Endothelial cell of umbilical vein (primary cell): Measurements from ENCODE around the gene TRAPPC12. TPM values are rescaled to one million over a fixed set of nuclear protein-coding genes. Genes with fewer than 3 reads are reported as not detected.

Experiments used
- BruUV-seq: library from RNA; stranded (reverse); fragments of 400-500 nt; replicated peaks from 2 replicates; lab custom pipeline; 2021; lab: Mats Ljungman, UMichigan
- CTCF ChIA-PET: fragments of 300-600, 350-600 bp; sonication (Branson Sonifier 250); formaldehyde crosslinking; loops from one replicate; lab custom pipeline; 2021; ENCODE audit warnings: antibody characterized with exemption, inconsistent platforms; lab: Charles Lee
- POLR2A ChIA-PET: fragments of 300-600, 350-600 bp; sonication (Branson Sonifier 250); formaldehyde crosslinking; loops from one replicate; lab custom pipeline; 2021; ENCODE audit warnings: antibody characterized with exemption, inconsistent platforms; lab: Charles Lee
- DNase-seq: peaks from one replicate; pipeline ENCODE4 v3.0.0-alpha.2; 2011; ENCODE audit warnings: low read depth, low spot score
- FAIRE-seq: peaks from 2 replicates; lab custom pipeline; 2011; peaks lifted over from hg19 to GRCh38; lab: Jason Lieb, UNC
- H2AFZ ChIP-seq: 2 replicates; pipeline ENCODE4 v1.6.0; 2012; ENCODE audit warnings: low read depth, low read length, control low read depth, inconsistent platforms
- H3K27ac ChIP-seq: 2 replicates; pipeline ENCODE4 v1.5.1; 2011; ENCODE audit warnings: low read depth, mild to moderate bottlenecking, control low read depth, low read length, moderate library complexity; ENCODE audit not compliant: insufficient read depth
- H3K27me3 ChIP-seq, 2 experiments: 2 replicates each; pipeline versions ENCODE4 v1.6.0 to v1.6.1; 2011; ENCODE audit warnings: low read length in 2 of 2, mixed read lengths in 1 of 2; ENCODE audit not compliant: control insufficient read depth in 2 of 2, insufficient read depth in 2 of 2
- H3K36me3 ChIP-seq, 2 experiments: 2 replicates in 1 of 2; 3 replicates in 1 of 2; pipeline ENCODE4 v1.5.1; 2011; ENCODE audit warnings: low read length in 2 of 2, mild to moderate bottlenecking in 1 of 2, moderate library complexity in 1 of 2; ENCODE audit not compliant: control insufficient read depth in 2 of 2, insufficient read depth in 2 of 2; ENCODE audit errors: extremely low read depth in 1 of 2
- H3K4me1 ChIP-seq: 3 replicates; pipeline ENCODE4 v1.5.1; 2011; ENCODE audit warnings: mild to moderate bottlenecking, low read length; ENCODE audit not compliant: control insufficient read depth, insufficient read depth; ENCODE audit errors: extremely low read depth
- H3K4me2 ChIP-seq: 2 replicates; pipeline ENCODE4 v1.6.1; 2011; ENCODE audit warnings: low read length, control low read depth, mixed read lengths; ENCODE audit not compliant: insufficient read depth
- H3K4me3 ChIP-seq, 3 experiments: fragments of 200-600 bp in 1 of 3; sonication (generic), shearing (Covaris generic) in 1 of 3; replicated peaks in 1 of 3; 2 replicates each; pipeline ENCODE4 v1.5.1; 2011 to 2016; ENCODE audit warnings: control low read depth in 3 of 3, low read length in 3 of 3, mild to moderate bottlenecking in 2 of 3, inconsistent platforms in 1 of 3, low read depth in 1 of 3, moderate library complexity in 1 of 3; ENCODE audit not compliant: insufficient read depth in 1 of 3
- H3K79me2 ChIP-seq: 2 replicates; pipeline ENCODE4 v1.6.0; 2012; ENCODE audit warnings: low read length, inconsistent platforms; ENCODE audit not compliant: control insufficient read depth, insufficient read depth
- H3K9ac ChIP-seq: replicated peaks from 2 replicates; pipeline ENCODE3; 2011; ENCODE audit warnings: low read length, control low read depth; ENCODE audit not compliant: insufficient read depth; ENCODE audit errors: extremely low read depth
- H3K9me1 ChIP-seq: replicated peaks from 3 replicates; pipeline ENCODE4 v1.6.0; 2011; ENCODE audit warnings: mild to moderate bottlenecking, low read length; ENCODE audit not compliant: control insufficient read depth, insufficient read depth; ENCODE audit errors: extremely low read depth
- H3K9me3 ChIP-seq: replicated peaks from 2 replicates; pipeline ENCODE4 v1.5.1; 2012; ENCODE audit warnings: low read length, inconsistent platforms; ENCODE audit not compliant: control insufficient read depth, insufficient read depth
- H4K20me1 ChIP-seq: replicated peaks from 2 replicates; pipeline ENCODE3; 2011; ENCODE audit warnings: mild to moderate bottlenecking, low read length; ENCODE audit not compliant: control insufficient read depth, insufficient read depth; ENCODE audit errors: extremely low read depth
- EZH2 ChIP-seq: IDR thresholded peaks from 2 replicates; pipeline ENCODE4 v1.6.1; 2012; ENCODE audit warnings: borderline replicate concordance, low read depth, mild to moderate bottlenecking, moderate library complexity, low read length, inconsistent platforms; ENCODE audit not compliant: severe bottlenecking
- FOS ChIP-seq: IDR thresholded peaks from 2 replicates; pipeline ENCODE4 v1.6.1; 2011; ENCODE audit warnings: mild to moderate bottlenecking, low read length, moderate library complexity, borderline replicate concordance; ENCODE audit not compliant: insufficient read depth
- GATA2 ChIP-seq: IDR thresholded peaks from 2 replicates; pipeline ENCODE4 v1.7.0; 2011; ENCODE audit warnings: low read depth, mild to moderate bottlenecking, moderate library complexity, mixed read lengths, low read length; ENCODE audit not compliant: insufficient read length, insufficient read depth
- JUN ChIP-seq: IDR thresholded peaks from 2 replicates; pipeline ENCODE4 v1.6.1; 2011; ENCODE audit warnings: borderline replicate concordance, low read depth; ENCODE audit not compliant: insufficient read length, insufficient read depth
- MYC ChIP-seq: IDR thresholded peaks from one replicate; pipeline ENCODE4 v1.6.1; 2011; ENCODE audit warnings: mild to moderate bottlenecking, low read depth, low read length
- POLR2A ChIP-seq: IDR thresholded peaks from 2 replicates; pipeline ENCODE4 v1.6.1; 2012; ENCODE audit warnings: low read depth, mild to moderate bottlenecking, control low read depth, low read length
- POLR2AphosphoS5 ChIP-seq: IDR thresholded peaks from 2 replicates; pipeline ENCODE4 v1.6.1; 2012; ENCODE audit warnings: low read depth, mild to moderate bottlenecking, control low read depth, low read length, moderate library complexity; ENCODE audit not compliant: insufficient read depth
- dilution Hi-C: fragments of 300-500 bp; cut with MboI; formaldehyde crosslinking; loops from one replicate; pipeline ENCODE4 v1.15.0; 2019; ENCODE audit warnings: low sequenced_read_pairs; ENCODE audit not compliant: extremely low pct_ligation_motif_present
- intact Hi-C: fragments of 100-400 bp; cut with micrococcal nuclease; formaldehyde crosslinking; loops from one replicate; pipeline ENCODE4 v1.10.0; 2022
- polyA plus RNA-seq, 4 experiments: library from polyadenylated mRNA; depleted of rRNA in 3 of 4; stranded (reverse) in 3 of 4; unstranded in 1 of 4; fragments of >200 nt; gene quantifications; 2 replicates each; pipeline versions ENCODE4 v1.2.1 to v1.2.3, GENCODE V29; 2011 to 2012; ENCODE audit warnings: missing spikeins in 1 of 4
- total RNA-seq: library from RNA; stranded (reverse); gene quantifications from 2 replicates; pipeline ENCODE4 v1.2.3, GENCODE V29; 2021
- TF ChIP-seq, protein P1 (sequence below), 2 donors: IDR thresholded peaks; 1 replicate in 1 of 2; 2 replicates in 1 of 2; pipeline ENCODE4 v1.5.1; 2011; ENCODE audit warnings: low read length in 2 of 2, mild to moderate bottlenecking in 2 of 2, moderate library complexity in 2 of 2, control low read depth in 1 of 2, inconsistent platforms in 1 of 2, low read depth in 1 of 2; ENCODE audit not compliant: insufficient read depth in 1 of 2; ENCODE audit errors: extremely low read depth in 1 of 2
- TF ChIP-seq, protein P2 (sequence below): IDR thresholded peaks from 2 replicates; pipeline ENCODE4 v1.6.1; 2011; ENCODE audit not compliant: insufficient read depth, insufficient read length

TRAPPC12 gene
- total and polyA plus RNA-seq, 2 donors (not counting 3 experiments of a cell fraction or from before 2014, with no cell fraction given): 47.5 to 81.5 TPM

DNA sequence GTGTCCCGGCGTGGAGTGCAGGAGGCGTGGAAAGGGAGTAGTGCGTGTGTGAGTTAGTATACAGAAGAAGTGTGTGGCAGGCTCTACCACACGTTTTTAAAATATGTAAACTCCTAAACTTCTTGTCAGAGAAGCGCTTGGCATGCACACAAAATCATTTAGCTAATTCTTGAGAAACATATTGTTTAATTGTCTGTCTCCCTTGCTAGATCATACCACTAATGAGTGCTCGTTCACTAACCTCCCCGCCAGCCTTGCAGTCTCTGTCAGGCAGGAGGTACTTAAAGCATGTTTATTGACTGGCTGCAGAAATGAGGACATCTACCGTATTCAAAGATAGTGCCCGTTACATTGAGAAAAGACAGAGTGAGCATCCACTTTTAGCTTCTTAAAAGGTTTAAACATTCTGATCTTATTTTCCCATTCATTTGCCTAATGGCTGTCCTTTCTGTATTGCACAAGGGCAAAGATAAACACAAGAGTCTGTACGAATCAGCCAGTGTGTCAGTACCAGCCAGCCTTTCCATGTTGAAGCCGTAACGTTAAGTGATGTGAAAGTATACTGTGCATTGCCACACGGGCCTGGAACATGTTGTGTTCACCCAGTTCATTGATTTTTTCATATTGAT lies 41.4 kb downstream of the TRAPPC12 start:
- TF ChIP-seq, protein P1, sequence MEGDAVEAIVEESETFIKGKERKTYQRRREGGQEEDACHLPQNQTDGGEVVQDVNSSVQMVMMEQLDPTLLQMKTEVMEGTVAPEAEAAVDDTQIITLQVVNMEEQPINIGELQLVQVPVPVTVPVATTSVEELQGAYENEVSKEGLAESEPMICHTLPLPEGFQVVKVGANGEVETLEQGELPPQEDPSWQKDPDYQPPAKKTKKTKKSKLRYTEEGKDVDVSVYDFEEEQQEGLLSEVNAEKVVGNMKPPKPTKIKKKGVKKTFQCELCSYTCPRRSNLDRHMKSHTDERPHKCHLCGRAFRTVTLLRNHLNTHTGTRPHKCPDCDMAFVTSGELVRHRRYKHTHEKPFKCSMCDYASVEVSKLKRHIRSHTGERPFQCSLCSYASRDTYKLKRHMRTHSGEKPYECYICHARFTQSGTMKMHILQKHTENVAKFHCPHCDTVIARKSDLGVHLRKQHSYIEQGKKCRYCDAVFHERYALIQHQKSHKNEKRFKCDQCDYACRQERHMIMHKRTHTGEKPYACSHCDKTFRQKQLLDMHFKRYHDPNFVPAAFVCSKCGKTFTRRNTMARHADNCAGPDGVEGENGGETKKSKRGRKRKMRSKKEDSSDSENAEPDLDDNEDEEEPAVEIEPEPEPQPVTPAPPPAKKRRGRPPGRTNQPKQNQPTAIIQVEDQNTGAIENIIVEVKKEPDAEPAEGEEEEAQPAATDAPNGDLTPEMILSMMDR (IDR thresholded peaks at IDR 0.05; ENCODE audit: extremely low read depth in 1 of 2, insufficient read depth in 1 of 2, low read depth in 1 of 2, low read length in 2 of 2): no peak
- TF ChIP-seq, protein P2, sequence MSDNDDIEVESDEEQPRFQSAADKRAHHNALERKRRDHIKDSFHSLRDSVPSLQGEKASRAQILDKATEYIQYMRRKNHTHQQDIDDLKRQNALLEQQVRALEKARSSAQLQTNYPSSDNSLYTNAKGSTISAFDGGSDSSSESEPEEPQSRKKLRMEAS: no peak
- no peak for TF ChIP-seq POLR2AphosphoS5
- TF ChIP-seq EZH2: no peak
- no peak for TF ChIP-seq GATA2
- no peak for TF ChIP-seq FOS
- no peak for TF ChIP-seq POLR2A
- TF ChIP-seq MYC: no peak
- TF ChIP-seq JUN: no peak
- Histone ChIP-seq H3K4me3 (no peak overlapping the region), H3K9me3 (no peaks in the 10 kb centered on the region), H3K4me1 (no peaks in the 10 kb centered on the region), H4K20me1 (no peaks in the 10 kb centered on the region), H3K27me3 (no peaks in the 10 kb centered on the region), H3K79me2 (no peaks in the 10 kb centered on the region), H3K9ac (no peak overlapping the region), H3K9me1 (no peaks in the 10 kb centered on the region), H2AFZ (no peak overlapping the region), H3K4me2 (no peak overlapping the region), H3K27ac (no peak overlapping the region), H3K36me3 (peaks cover 3 to 11% of the 10 kb centered on the region in 2 experiments)
- BruUV-seq: no TSS peak
- FAIRE-seq (no peak), DNase-seq (no peak)
- POLR2A ChIA-PET: no interaction called here
- intact Hi-C loops: no loop called here
- CTCF ChIA-PET: interaction anchor here (1.8 kb wide), 1 partner anchor 41 kb away, joined by 5 read pairs; no protein-coding TSS in a partner anchor
- dilution Hi-C loops: no loop called here
